Ishikawa (cell line): ENCODE results near the gene SOWAHC.

Source experiments
- CEBPB ChIP-seq: IDR thresholded peaks from 2 replicates; pipeline ENCODE4 v1.6.1; 2012
- EGR1 ChIP-seq: IDR thresholded peaks from 2 replicates; pipeline ENCODE4 v1.6.1; 2012
- EP300 ChIP-seq: IDR thresholded peaks from 2 replicates; pipeline ENCODE4 v1.6.1; 2012; ENCODE audit warnings: borderline replicate concordance
- FOXM1 ChIP-seq: IDR thresholded peaks from 2 replicates; pipeline ENCODE4 v1.6.1; 2012; ENCODE audit warnings: low read depth, borderline replicate concordance
- TAF1 ChIP-seq: IDR thresholded peaks from 2 replicates; pipeline ENCODE4 v1.6.1; 2012; ENCODE audit warnings: low read depth, mild to moderate bottlenecking
- TF ChIP-seq, protein P1 (sequence below): IDR thresholded peaks from 2 replicates; pipeline ENCODE4 v1.6.1; 2012

DNA sequence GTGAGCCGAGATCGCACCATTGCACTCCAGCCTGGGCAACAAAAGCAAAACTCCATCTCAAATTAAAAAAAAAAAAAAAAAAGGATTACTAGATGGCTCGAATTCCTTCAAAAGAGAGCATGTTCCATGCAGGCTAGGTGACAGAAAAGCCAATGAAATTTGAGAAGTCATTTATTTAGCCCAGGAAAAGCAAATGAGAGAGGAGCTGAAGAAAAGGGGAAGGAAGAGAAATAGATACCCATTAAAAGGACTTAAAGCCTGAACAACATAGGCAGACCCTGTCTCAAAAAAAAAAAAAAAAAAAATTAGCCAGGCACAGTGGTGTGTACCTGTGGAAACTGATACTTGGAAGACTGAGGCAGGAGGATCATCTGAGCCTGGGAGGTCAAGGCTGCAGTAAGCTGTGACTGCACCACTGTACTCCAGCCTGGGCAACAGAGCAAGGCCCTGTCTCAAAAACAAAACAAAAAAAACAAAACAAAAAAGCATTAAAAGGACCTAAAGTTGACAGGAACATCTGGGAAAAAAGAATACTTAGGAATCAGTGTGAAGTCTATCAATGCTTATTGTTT is 11.5 kb upstream of the SOWAHC start:
- TF ChIP-seq TAF1 (no peak), EP300 (no peak), CEBPB (no peak), EGR1 (no peak), FOXM1 (no peak)
- TF ChIP-seq, protein P1, sequence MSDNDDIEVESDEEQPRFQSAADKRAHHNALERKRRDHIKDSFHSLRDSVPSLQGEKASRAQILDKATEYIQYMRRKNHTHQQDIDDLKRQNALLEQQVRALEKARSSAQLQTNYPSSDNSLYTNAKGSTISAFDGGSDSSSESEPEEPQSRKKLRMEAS, result no peak
